Common myeloid progenitor, CD34-positive (primary cell): Measurements from ENCODE around the gene WDR83.

Source experiments
- CTCF ChIA-PET: fragments of 350-600 bp; sonication (Branson Sonifier 250); formaldehyde crosslinking; loops from one replicate; lab custom pipeline; 2021; ENCODE audit warnings: antibody characterized with exemption; lab: Charles Lee
- POLR2A ChIA-PET: fragments of 350-600 bp; sonication (Branson Sonifier 250); formaldehyde crosslinking; loops from one replicate; lab custom pipeline; 2021; ENCODE audit warnings: antibody characterized with exemption; lab: Charles Lee
- DNase-seq, 3 donors: peaks; one replicate each; pipeline versions ENCODE4 v3.0.0 to v3.0.0-alpha.2; 2013
- H3K27ac ChIP-seq, 2 experiments: 1 replicate in 1 of 2; 2 replicates in 1 of 2; pipeline ENCODE4 v1.7.0; 2013; ENCODE audit warnings: inconsistent platforms in 2 of 2, low read length in 2 of 2, mild to moderate bottlenecking in 2 of 2, low read depth in 1 of 2, moderate library complexity in 1 of 2; ENCODE audit not compliant: severe bottlenecking in 2 of 2, insufficient read depth in 1 of 2, poor library complexity in 1 of 2
- H3K27me3 ChIP-seq, 5 experiments: replicated peaks in 2 of 5; 1 replicate in 3 of 5; 2 replicates in 2 of 5; pipeline versions ENCODE4 v1.6.1 to v1.7.0; 2013; ENCODE audit warnings: low read length in 4 of 5, mild to moderate bottlenecking in 2 of 5, moderate library complexity in 2 of 5, inconsistent platforms in 1 of 5; ENCODE audit not compliant: insufficient read depth in 5 of 5, control insufficient read depth in 4 of 5
- H3K36me3 ChIP-seq, 4 experiments: 1 replicate in 2 of 4; 2 replicates in 2 of 4; pipeline versions ENCODE4 v1.6.1 to v1.7.0; 2013; ENCODE audit warnings: low read length in 3 of 4, control low read depth in 1 of 4, mild to moderate bottlenecking in 1 of 4; ENCODE audit not compliant: control insufficient read depth in 4 of 4, insufficient read depth in 4 of 4
- H3K4me1 ChIP-seq, 4 experiments: 1 replicate in 3 of 4; 2 replicates in 1 of 4; pipeline versions ENCODE4 v1.6.1 to v1.7.1; 2013; ENCODE audit warnings: low read length in 3 of 4, mild to moderate bottlenecking in 3 of 4, control low read depth in 1 of 4, inconsistent platforms in 1 of 4, moderate library complexity in 1 of 4; ENCODE audit not compliant: control insufficient read depth in 4 of 4, insufficient read depth in 4 of 4; ENCODE audit errors: control extremely low read depth in 1 of 4
- H3K4me3 ChIP-seq, 7 experiments: 1 replicate in 4 of 7; 2 replicates in 3 of 7; pipeline versions ENCODE4 v1.5.1 to v1.7.0; 2013; ENCODE audit warnings: mild to moderate bottlenecking in 7 of 7, low read length in 6 of 7, moderate library complexity in 6 of 7, inconsistent platforms in 2 of 7, low read depth in 2 of 7, control low read depth in 1 of 7; ENCODE audit not compliant: insufficient read depth in 4 of 7, control insufficient read depth in 1 of 7; ENCODE audit errors: extremely low read depth in 1 of 7
- H3K9me3 ChIP-seq, 5 experiments: 1 replicate in 4 of 5; 2 replicates in 1 of 5; pipeline versions ENCODE4 v1.6.1 to v1.7.1; 2013; ENCODE audit warnings: low read length in 4 of 5, mild to moderate bottlenecking in 2 of 5, inconsistent platforms in 1 of 5, low read depth in 1 of 5, moderate library complexity in 1 of 5; ENCODE audit not compliant: control insufficient read depth in 4 of 5, insufficient read depth in 2 of 5; ENCODE audit errors: control extremely low read depth in 1 of 5
- WGBS: methylation state at CpG from one replicate; pipeline ENCODE4 v1.1.5; 2013; ENCODE audit not compliant: insufficient coverage; 5-methylcytosine and 5-hydroxymethylcytosine counted together

WDR83 gene

DNA sequence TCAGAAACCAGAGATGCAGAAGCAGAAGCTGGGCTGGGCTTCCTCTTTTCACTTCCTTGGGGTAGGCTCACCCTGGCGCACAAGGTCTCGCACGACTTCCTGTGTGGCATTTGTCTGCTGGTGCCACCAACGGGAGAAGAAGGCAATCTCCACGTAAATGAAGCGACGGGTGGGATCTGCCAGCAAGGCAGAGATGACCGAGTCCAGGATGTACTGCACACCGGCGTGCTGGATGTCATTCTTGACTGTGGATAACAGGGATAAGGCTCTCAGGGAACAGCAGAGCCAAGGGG, 1.4 kb upstream of the WDR83 start:
- peaks cover 7 to 41% (median 24%) of the 10 kb centered on the region in 4 experiments for H3K36me3 ChIP-seq

DNA sequence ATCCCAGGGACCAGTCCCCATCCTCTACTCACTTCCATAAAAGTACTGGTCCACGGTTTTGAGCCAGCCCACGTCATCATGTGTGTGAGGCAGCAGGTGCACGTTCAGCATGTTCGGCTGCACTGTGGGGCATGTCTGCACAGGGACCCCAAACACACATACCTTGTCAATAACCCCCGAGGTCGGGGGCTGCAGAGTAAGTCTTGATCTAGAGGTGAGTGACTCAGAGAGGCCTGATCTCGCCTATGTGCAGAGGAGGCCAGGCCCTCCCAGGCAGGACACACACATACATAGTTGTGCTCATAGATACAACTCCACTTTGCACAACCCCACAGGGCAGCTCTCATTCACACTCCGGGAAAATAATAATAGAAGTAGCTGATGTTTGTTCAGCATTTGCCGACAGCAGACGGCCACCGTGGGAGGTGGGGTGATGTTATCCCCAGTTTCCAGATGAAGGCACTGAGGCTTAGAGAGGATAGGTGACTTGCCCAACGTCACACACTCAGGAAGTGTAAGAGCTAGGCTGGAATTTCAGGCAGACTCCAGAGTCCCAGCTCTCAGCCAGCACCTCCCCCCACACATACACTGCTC, 839 bp upstream of the WDR83 start:
- H3K4me1 ChIP-seq, result peaks cover 4 to 55% (median 48%) of the 10 kb centered on the region in 4 experiments
- H3K27ac ChIP-seq, result peak overlapping the region; percentile 68 to 88
- no peaks in the 10 kb centered on the region for H3K9me3 ChIP-seq
- H3K4me3 ChIP-seq, result peak overlapping the region; percentile 55 to 95 (median 82)
- no peaks in the 10 kb centered on the region for H3K27me3 ChIP-seq
- peak in 2 of 3 donors; percentile 34 to 49 for DNase-seq
- ChIA-PET POLR2A (interaction anchor here (0.6 to 2.1 kb wide), 4 partner anchors 18 to 506 kb away, joined by 3 to 8 read pairs (median 4); no protein-coding TSS in a partner anchor), CTCF (interaction anchor here (0.9 to 2.1 kb wide), 3 partner anchors 8 to 26 kb away, joined by 4 to 7 read pairs (median 7); no protein-coding TSS in a partner anchor)
- peaks cover 7 to 38% (median 23%) of the 10 kb centered on the region in 4 experiments for H3K36me3 ChIP-seq
- 39% methylated on average over 11 of the region's 12 CpGs for WGBS

More for the DNA sequence above, 1.4 kb upstream of the WDR83 start:
- Histone ChIP-seq H3K27ac (peak overlapping the region in 1 of 2 experiments; percentile 15), H3K9me3 (no peaks in the 10 kb centered on the region), H3K4me1 (peaks cover 4 to 50% (median 43%) of the 10 kb centered on the region in 4 experiments), H3K4me3 (peak overlapping the region in 6 of 7 experiments; percentile 79 to 95 (median 84)), H3K27me3 (no peaks in the 10 kb centered on the region)
- WGBS, result 6% methylated on average over 9 of the region's 10 CpGs
- DNase-seq, result peak; percentile 85 to 96 (median 94)
- POLR2A ChIA-PET, result interaction anchor here (0.9 to 2.1 kb wide), 2 partner anchors 17 to 25 kb away, joined by 3 to 8 read pairs; no protein-coding TSS in a partner anchor
- CTCF ChIA-PET, result interaction anchor here (0.9 to 1.7 kb wide), 2 partner anchors 9 to 25 kb away, joined by 4 to 7 read pairs; no protein-coding TSS in a partner anchor

DNA sequence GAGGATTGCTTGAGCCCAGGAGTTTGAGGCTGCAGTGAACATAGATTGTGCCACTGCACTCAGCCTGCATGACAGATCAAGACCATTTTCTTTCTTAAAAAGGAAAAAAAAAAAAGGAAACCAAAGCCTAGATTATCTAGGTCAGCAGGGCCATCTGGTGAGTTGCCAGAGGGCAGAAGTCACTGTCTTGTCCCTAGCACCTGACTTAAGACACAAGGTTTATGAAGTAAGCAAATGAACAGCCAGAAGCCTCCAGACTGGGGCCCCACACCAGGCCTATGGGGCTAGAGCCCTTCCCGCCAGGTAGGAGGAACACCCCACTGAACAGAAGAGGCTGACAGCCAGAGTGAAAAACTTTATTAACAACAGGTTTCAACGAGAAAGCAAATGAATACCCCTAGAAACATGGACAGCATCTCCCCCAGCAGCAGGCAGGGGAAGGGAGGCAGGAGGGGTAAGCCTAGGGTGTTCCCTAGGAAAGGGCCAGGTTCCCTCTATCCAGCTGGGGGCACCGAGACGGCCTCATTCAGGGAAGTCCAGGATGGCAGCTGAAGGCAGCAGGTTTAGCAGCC, 1.2 kb downstream of the WDR83 start:
- POLR2A ChIA-PET, result interaction anchor here (1.7 kb wide), 1 partner anchor 28 kb away, joined by 4 read pairs; no protein-coding TSS in a partner anchor
- no peaks in the 10 kb centered on the region for H3K9me3 ChIP-seq
- no peak overlapping the region for H3K27ac ChIP-seq
- peak overlapping the region in 4 of 7 experiments; percentile 93 to 98 (median 96) for H3K4me3 ChIP-seq
- no peaks in the 10 kb centered on the region for H3K27me3 ChIP-seq
- CTCF ChIA-PET, result interaction anchor here (0.7 to 2.1 kb wide), 2 partner anchors 9 to 163 kb away, joined by 3 to 7 read pairs; no protein-coding TSS in a partner anchor
- peaks cover 0 to 35% (median 22%) of the 10 kb centered on the region in 4 experiments for H3K36me3 ChIP-seq
- peaks cover 4 to 56% (median 49%) of the 10 kb centered on the region in 4 experiments for H3K4me1 ChIP-seq
- DNase-seq, result no peak
- 91% methylated on average over 3 of the region's 4 CpGs for WGBS

DNA sequence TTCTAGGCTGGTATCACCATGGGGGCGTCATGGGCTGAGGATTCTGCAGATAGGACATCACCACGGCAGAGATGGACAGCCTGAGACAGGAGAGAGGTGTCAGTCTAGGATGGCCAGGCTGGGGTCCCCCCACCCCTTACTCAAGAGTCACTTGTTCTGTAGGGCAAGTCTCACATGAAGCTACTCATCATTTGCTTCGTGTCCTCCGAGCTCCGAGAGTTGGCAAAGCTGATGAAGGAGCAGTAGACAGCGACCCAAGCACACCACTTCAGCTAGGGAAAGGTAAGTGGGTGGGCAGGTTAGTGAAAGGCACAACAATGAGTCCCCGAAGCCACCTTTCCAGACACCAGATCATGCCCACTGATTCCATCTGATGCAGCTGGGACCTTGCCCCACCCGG, 1.7 kb downstream of the WDR83 start:
- DNase-seq, result no peak
- H3K4me3 ChIP-seq, result peak overlapping the region; percentile 83 to 98 (median 96)
- ChIA-PET CTCF (interaction anchor here (0.7 to 1.8 kb wide), 2 partner anchors 28 to 163 kb away, joined by 3 to 9 read pairs; no protein-coding TSS in a partner anchor), POLR2A (interaction anchor here (1.3 to 1.7 kb wide), 2 partner anchors 28 kb away, joined by 3 to 4 read pairs; partner anchors contain the start of gene FBXW9)
- peaks cover 4 to 56% (median 49%) of the 10 kb centered on the region in 4 experiments for H3K4me1 ChIP-seq
- H3K27ac ChIP-seq, result peak overlapping the region; percentile 100
- 89% methylated on average over 8 of the region's 8 CpGs for WGBS
- H3K9me3 ChIP-seq, result no peaks in the 10 kb centered on the region
- H3K27me3 ChIP-seq, result no peaks in the 10 kb centered on the region
- peaks cover 0 to 33% (median 22%) of the 10 kb centered on the region in 4 experiments for H3K36me3 ChIP-seq

DNA sequence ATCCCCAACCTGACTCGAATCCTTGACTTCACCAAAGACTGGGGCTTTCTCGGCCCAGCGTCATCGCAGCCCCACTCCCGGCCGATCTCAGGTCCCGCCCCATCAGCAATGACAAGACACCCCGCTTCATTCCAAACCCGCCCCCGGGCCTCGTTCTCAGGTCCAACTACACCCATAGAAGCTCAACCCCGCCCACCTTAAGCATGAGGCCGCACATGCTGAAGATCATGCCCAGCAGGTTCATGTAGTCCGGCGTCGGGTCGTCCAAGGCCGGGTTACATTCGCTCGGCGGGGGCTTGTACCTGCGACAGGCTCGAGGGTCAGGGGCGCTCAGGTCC, 2.3 kb downstream of the WDR83 start:
- 0% methylated on average over 24 of the region's 24 CpGs for WGBS
- ChIA-PET CTCF (interaction anchor here (1.8 kb wide), 1 partner anchor 29 kb away, joined by 9 read pairs; no protein-coding TSS in a partner anchor), POLR2A (interaction anchor here (1.0 to 1.7 kb wide), 3 partner anchors 27 to 124 kb away, joined by 3 to 4 read pairs (median 3); partner anchors contain the start of gene FBXW9)
- peak; percentile 51 to 82 (median 81) for DNase-seq
- Histone ChIP-seq H3K9me3 (no peaks in the 10 kb centered on the region), H3K27ac (peak overlapping the region; percentile 100), H3K4me1 (peaks cover 4 to 56% (median 49%) of the 10 kb centered on the region in 4 experiments), H3K27me3 (no peaks in the 10 kb centered on the region), H3K4me3 (peak overlapping the region; percentile 83 to 98 (median 96)), H3K36me3 (peaks cover 0 to 29% (median 19%) of the 10 kb centered on the region in 4 experiments)

DNA sequence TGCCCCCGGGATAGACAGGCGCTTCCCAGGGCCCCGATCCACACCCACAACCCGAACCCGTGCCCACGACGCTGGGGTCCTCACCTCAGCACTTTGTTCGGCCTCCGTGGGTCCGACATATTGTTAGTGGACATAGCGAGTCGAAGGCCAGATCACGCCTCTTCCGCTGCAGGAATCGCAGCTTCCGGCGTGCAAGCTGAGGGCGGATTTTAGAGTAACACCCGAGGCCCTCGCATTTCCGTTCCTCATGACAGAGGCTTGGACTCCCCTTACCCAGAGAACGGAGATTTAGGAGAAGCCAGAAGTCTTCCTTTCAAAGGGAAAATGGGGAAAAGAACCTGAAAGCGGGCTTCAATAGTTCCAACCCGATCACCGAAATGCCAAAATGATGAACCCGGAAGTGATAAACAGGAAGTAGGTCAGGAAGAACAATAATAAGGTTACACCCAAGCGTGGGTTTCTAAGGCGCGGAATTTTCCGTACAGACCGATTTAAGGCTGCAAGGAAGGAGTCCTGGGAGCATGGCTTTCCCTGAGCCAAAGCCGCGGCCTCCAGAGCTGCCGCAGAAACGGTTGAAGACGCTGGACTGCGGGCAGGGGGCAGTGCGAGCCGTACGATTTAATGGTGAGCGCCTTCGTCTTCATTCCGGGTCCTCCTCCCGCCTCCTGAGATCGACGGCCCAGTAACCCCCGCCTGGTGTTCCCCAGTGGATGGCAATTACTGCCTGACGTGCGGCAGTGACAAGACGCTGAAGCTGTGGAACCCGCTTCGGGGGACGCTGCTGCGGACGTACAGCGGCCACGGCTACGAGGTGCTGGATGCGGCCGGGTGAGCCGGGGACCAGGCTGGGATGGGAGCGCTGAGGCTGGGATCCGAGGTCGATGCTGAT, 2.9 kb downstream of the WDR83 start:
- Histone ChIP-seq H3K36me3 (peaks cover 0 to 29% (median 20%) of the 10 kb centered on the region in 4 experiments), H3K4me3 (peak overlapping the region; percentile 83 to 98 (median 96)), H3K4me1 (peaks cover 4 to 54% (median 46%) of the 10 kb centered on the region in 4 experiments), H3K27ac (peak overlapping the region; percentile 100), H3K9me3 (no peaks in the 10 kb centered on the region), H3K27me3 (no peaks in the 10 kb centered on the region)
- ChIA-PET POLR2A (interaction anchor here (0.6 to 1.7 kb wide), 4 partner anchors 10 to 123 kb away, joined by 3 to 4 read pairs (median 4); partner anchors contain the start of gene FBXW9), CTCF (interaction anchor here (0.6 to 1.8 kb wide), 3 partner anchors 10 to 539 kb away, joined by 3 to 9 read pairs (median 3); no protein-coding TSS in a partner anchor)
- DNase-seq, result peak; percentile 85 to 86 (median 85)
- WGBS, result 0% methylated on average over 47 of the region's 64 CpGs
